K562 (cell line): ENCODE measurements around the gene RUNDC1. TPM values are rescaled to one million over a fixed set of nuclear protein-coding genes. Genes with fewer than 3 reads are reported as not detected.

Source experiments
- ATAC-seq: fragments of 200-7000 bp; cut with Tn5 transposase; 3 replicates; pipeline ENCODE4 v1.9.1; 2020; ENCODE audit warnings: moderate library complexity
- BruUV-seq: library from RNA; stranded (reverse); fragments of 400-500 nt; replicated peaks from 2 replicates; lab custom pipeline; 2021; lab: Mats Ljungman, UMichigan
- CTCF ChIA-PET: fragments of 300-600 bp; formaldehyde crosslinking; extraction: SDS; loops from one replicate; lab custom pipeline; 2021; ENCODE audit warnings: low intra/inter-chr PET ratio; lab: Yijun Ruan, JAX
- POLR2A ChIA-PET: fragments of 300-600, 350-650 bp; sonication (Branson Sonifier 250); formaldehyde crosslinking; extraction: SDS; loops from one replicate; lab custom pipeline; 2021; ENCODE audit warnings: antibody characterized with exemption, inconsistent platforms; lab: Yijun Ruan, JAX
- DNase-seq, 4 experiments: peaks; one replicate each; pipeline versions ENCODE4 v3.0.0 to v3.0.0-alpha.2; 2011 to 2018; ENCODE audit warnings: low spot score in 3 of 4, mixed read lengths in 3 of 4; ENCODE audit errors: extremely low read depth in 1 of 4
- FAIRE-seq: peaks from 2 replicates; lab custom pipeline; 2011; peaks lifted over from hg19 to GRCh38; lab: Jason Lieb, UNC
- H2AFZ ChIP-seq: 2 replicates; pipeline ENCODE4 v1.6.0; 2011; ENCODE audit warnings: low read depth, low read length, control low read depth, inconsistent platforms
- H3K27ac ChIP-seq: fragments of 200-600 bp; 3 replicates; pipeline ENCODE4 v1.8.0; 2011; ENCODE audit warnings: low read depth, mild to moderate bottlenecking, control low read depth, inconsistent platforms, low read length, moderate library complexity, mixed read lengths; ENCODE audit errors: extremely low read depth
- H3K27me3 ChIP-seq, 2 experiments: fragments of 300-600 bp in 1 of 2; 2 replicates in 1 of 2; 3 replicates in 1 of 2; pipeline versions ENCODE4 v1.6.0 to v1.8.0; 2011; ENCODE audit warnings: inconsistent platforms in 2 of 2, low read length in 2 of 2, mild to moderate bottlenecking in 1 of 2, mixed read lengths in 1 of 2, moderate library complexity in 1 of 2; ENCODE audit not compliant: control insufficient read depth in 2 of 2, insufficient read depth in 2 of 2
- H3K36me3 ChIP-seq: fragments of 300-600 bp; 3 replicates; pipeline ENCODE4 v1.8.0; 2011; ENCODE audit warnings: mild to moderate bottlenecking, low read length, inconsistent platforms; ENCODE audit not compliant: control insufficient read depth, insufficient read depth
- H3K4me1 ChIP-seq, 2 experiments: fragments of 200-600 bp in 1 of 2; replicated peaks in 1 of 2; 2 replicates in 1 of 2; 3 replicates in 1 of 2; pipeline versions ENCODE4 v1.5.1 to v1.8.0; 2011; ENCODE audit warnings: inconsistent platforms in 2 of 2, low read length in 2 of 2, mild to moderate bottlenecking in 1 of 2, mixed read lengths in 1 of 2, moderate library complexity in 1 of 2; ENCODE audit not compliant: control insufficient read depth in 2 of 2, insufficient read depth in 2 of 2
- H3K4me2 ChIP-seq: 2 replicates; pipeline ENCODE4 v1.6.1; 2011; ENCODE audit warnings: low read length, control low read depth, inconsistent platforms, mixed read lengths; ENCODE audit not compliant: insufficient read depth
- H3K4me3 ChIP-seq: fragments of 200-600 bp; sonication (generic), shearing (Covaris generic); 2 replicates; pipeline ENCODE4 v1.5.1; 2016; ENCODE audit warnings: control low read depth, inconsistent platforms
- H3K79me2 ChIP-seq: fragments of 200-600 bp; 3 replicates; pipeline ENCODE4 v1.8.0; 2011; ENCODE audit warnings: low read length, inconsistent platforms; ENCODE audit not compliant: control insufficient read depth, insufficient read depth
- H3K9ac ChIP-seq, 2 experiments: 2 replicates each; pipeline versions ENCODE4 v1.6.0 to v1.6.1; 2011; ENCODE audit warnings: low read depth in 2 of 2, low read length in 2 of 2, control low read depth in 1 of 2, inconsistent platforms in 1 of 2, mild to moderate bottlenecking in 1 of 2, mixed read lengths in 1 of 2; ENCODE audit not compliant: insufficient read depth in 1 of 2
- H3K9me1 ChIP-seq: one replicate; pipeline ENCODE4 v1.6.0; 2011; ENCODE audit warnings: inconsistent platforms, mild to moderate bottlenecking, low read length, moderate library complexity; ENCODE audit not compliant: control insufficient read depth, insufficient read depth
- H3K9me3 ChIP-seq: replicated peaks from 2 replicates; pipeline ENCODE4 v1.5.1; 2011; ENCODE audit warnings: low read depth, low read length, inconsistent platforms; ENCODE audit not compliant: control insufficient read depth, insufficient read depth
- H4K20me1 ChIP-seq: replicated peaks from 2 replicates; pipeline ENCODE4 v1.6.1; 2011; ENCODE audit warnings: low read length, inconsistent platforms, mixed read lengths; ENCODE audit not compliant: control insufficient read depth, insufficient read depth
- CGGBP1 ChIP-seq: fragments of 250-450 bp; sonication (Bioruptor Pico); IDR thresholded peaks from 2 replicates; pipeline ENCODE4 v1.9.0; 2021; ENCODE audit warnings: mild to moderate bottlenecking
- ELF1 ChIP-seq: fragments of 200-800 bp; sonication (Bioruptor generic); IDR thresholded peaks from 2 replicates; pipeline ENCODE4 v1.6.1; 2016; ENCODE audit warnings: missing genetic modification characterization, missing compliant biosample characterization
- ESRRB ChIP-seq: fragments of 250-450 bp; sonication (Bioruptor Pico); IDR thresholded peaks from 2 replicates; pipeline ENCODE4 v1.5.0; 2020; ENCODE audit warnings: mild to moderate bottlenecking, moderate library complexity, borderline replicate concordance
- FIP1L1 ChIP-seq: fragments of 200-400 bp; formaldehyde crosslinking; IDR thresholded peaks from 2 replicates; pipeline ENCODE4 v1.6.1; 2018; ENCODE audit warnings: mild to moderate bottlenecking, low read depth, low read length; ENCODE audit not compliant: poor library complexity, severe bottlenecking
- PRMT5 ChIP-seq: sonication (generic); formaldehyde crosslinking; IDR thresholded peaks from 2 replicates; pipeline ENCODE4 v1.5.0; 2020; ENCODE audit warnings: missing genetic modification reagents
- TAF7 ChIP-seq: fragments of 450-650 bp; IDR thresholded peaks from 2 replicates; pipeline ENCODE4 v1.6.1; 2016; ENCODE audit warnings: missing genetic modification characterization, missing compliant biosample characterization
- ZEB2 ChIP-seq: fragments of 450-650 bp; IDR thresholded peaks from 2 replicates; pipeline ENCODE4 v1.6.1; 2016
- ZNF384 ChIP-seq: IDR thresholded peaks from 2 replicates; pipeline ENCODE4 v1.6.1; 2012; ENCODE audit warnings: low read depth, low read length, improper control_type of control experiment
- ZNF780A ChIP-seq: fragments of 250-450 bp; sonication (Bioruptor Pico); IDR thresholded peaks from 2 replicates; pipeline ENCODE4 v1.5.0; 2021; ENCODE audit warnings: mild to moderate bottlenecking
- WGBS: fragments of 100-300 bp; shearing (Covaris generic); methylation state at CpG from one replicate; pipeline ENCODE4 v1.1.6; 2016; ENCODE audit warnings: low coverage, mixed read lengths; ENCODE audit not compliant: insufficient coverage; ENCODE audit errors: missing lambda C conversion rate; 5-methylcytosine and 5-hydroxymethylcytosine counted together
- in situ Hi-C: fragments of 300-500 bp; cut with MboI; formaldehyde crosslinking; loops from 4 replicates; pipeline ENCODE4 v1.15.0; 2018; ENCODE audit warnings: inconsistent platforms, mixed read lengths
- intact Hi-C: fragments of 100-400 bp; cut with micrococcal nuclease; formaldehyde crosslinking; loops from 2 replicates; pipeline ENCODE4 v1.14.2; 2022
- polyA plus RNA-seq, 8 experiments: library from polyadenylated mRNA; depleted of rRNA in 4 of 8; stranded (reverse) in 5 of 8; unstranded in 3 of 8; fragments of >200 nt; fragmentation: Nextera tagmentation in 2 of 8; fragmentation: Illumina TruSeq in 1 of 8; extraction: Ambion mirVana in 2 of 8; extraction: Trizol in 1 of 8; gene quantifications; 2 replicates each; pipeline versions ENCODE4 v1.2.1 to v1.2.3, GENCODE V29; 2011 to 2014; ENCODE audit warnings: inconsistent platforms in 1 of 8, missing spikeins in 1 of 8
- total RNA-seq, 7 experiments: library from RNA; depleted of rRNA in 6 of 7; stranded (reverse); fragments of >200 nt in 6 of 7; fragmentation: Illumina TruSeq in 2 of 7; extraction: Trizol in 2 of 7; gene quantifications; 2 replicates each; pipeline versions ENCODE4 v1.2.1 to v1.2.3, GENCODE V29; 2011 to 2021; ENCODE audit warnings: low replicate concordance in 1 of 7
- TF ChIP-seq, protein P1 (sequence below): fragments of 450-650 bp; IDR thresholded peaks from 2 replicates; pipeline ENCODE4 v1.6.1; 2016; ENCODE audit warnings: antibody characterized with exemption
- TF ChIP-seq, protein P2 (sequence below): sonication (generic); formaldehyde crosslinking; IDR thresholded peaks from 2 replicates; pipeline ENCODE4 v1.8.0; 2022; ENCODE audit warnings: mild to moderate bottlenecking, missing genetic modification reagents

Gene RUNDC1
- total and polyA plus RNA-seq, 9 of the 15 experiments (the other 6 are each of a cell fraction or from before 2014, with no cell fraction given) = 3.4 to 12.6 (median 9.4) TPM

DNA sequence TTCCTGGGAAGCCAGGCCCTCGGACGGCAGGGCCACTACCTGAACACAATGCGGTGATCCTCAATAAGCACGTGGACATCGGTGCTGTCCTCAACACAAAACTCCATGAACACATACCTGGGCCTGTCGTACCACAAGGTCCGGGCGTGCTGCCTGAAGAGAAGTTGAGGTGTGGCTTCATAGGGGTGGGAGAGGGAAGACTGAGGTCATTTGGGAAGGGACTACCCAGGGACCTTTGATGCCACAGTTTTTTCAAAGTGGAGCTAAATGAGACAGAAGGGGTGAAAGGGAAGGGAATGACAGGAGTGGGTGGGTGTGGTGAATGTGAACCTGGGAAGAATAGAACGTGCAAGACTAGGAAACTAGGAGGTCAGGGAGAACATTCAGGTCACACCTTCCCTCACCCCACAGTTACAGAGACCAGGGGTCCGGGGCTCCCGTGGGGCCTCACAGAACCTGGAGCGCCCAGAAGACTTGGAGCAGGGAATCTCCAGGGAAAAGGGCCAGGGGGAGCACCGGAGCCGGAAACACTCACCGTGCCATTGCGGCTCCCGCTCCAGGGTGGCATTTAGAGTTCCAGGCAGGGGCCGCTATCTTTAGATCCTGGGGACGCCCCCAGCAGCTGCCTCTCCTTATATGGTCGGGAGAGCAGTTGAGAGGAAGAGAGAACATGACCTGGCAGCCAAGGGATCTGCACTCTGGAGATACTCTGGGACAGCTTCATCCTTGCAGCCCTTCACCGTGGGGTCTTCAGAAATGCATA, 673 bp upstream of the RUNDC1 start, which contains the start of gene PTGES3L (continued):
- TF ChIP-seq, protein P1, sequence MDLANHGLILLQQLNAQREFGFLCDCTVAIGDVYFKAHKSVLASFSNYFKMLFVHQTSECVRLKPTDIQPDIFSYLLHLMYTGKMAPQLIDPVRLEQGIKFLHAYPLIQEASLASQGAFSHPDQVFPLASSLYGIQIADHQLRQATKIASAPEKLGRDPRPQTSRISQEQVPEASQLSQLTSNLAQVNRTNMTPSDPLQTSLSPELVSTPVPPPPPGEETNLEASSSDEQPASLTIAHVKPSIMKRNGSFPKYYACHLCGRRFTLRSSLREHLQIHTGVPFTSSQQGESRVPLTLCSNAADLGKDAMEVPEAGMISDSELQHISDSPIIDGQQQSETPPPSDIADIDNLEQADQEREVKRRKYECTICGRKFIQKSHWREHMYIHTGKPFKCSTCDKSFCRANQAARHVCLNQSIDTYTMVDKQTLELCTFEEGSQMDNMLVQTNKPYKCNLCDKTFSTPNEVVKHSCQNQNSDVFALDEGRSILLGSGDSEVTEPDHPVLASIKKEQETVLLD = 0 out of 2 replicates have a peak, but pooled peaks have one; percentile 45
- TF ChIP-seq CGGBP1 = no peak
- no peak for TF ChIP-seq ESRRB
- no peak for TF ChIP-seq TAF7 (tag)
- TF ChIP-seq, all 486 proteins: peak for 53

- in situ Hi-C loops = no loop called here
- TF ChIP-seq ELF1 (tag) (peak; percentile 62), FIP1L1 (peak; percentile 79), ZEB2 (0 out of 2 replicates have a peak, but pooled peaks have one; percentile 43), PRMT5 (no peak), ZNF780A (CRISPR knock-in tag) (no peak), ZNF384 (no peak)
- TF ChIP-seq, protein P2, sequence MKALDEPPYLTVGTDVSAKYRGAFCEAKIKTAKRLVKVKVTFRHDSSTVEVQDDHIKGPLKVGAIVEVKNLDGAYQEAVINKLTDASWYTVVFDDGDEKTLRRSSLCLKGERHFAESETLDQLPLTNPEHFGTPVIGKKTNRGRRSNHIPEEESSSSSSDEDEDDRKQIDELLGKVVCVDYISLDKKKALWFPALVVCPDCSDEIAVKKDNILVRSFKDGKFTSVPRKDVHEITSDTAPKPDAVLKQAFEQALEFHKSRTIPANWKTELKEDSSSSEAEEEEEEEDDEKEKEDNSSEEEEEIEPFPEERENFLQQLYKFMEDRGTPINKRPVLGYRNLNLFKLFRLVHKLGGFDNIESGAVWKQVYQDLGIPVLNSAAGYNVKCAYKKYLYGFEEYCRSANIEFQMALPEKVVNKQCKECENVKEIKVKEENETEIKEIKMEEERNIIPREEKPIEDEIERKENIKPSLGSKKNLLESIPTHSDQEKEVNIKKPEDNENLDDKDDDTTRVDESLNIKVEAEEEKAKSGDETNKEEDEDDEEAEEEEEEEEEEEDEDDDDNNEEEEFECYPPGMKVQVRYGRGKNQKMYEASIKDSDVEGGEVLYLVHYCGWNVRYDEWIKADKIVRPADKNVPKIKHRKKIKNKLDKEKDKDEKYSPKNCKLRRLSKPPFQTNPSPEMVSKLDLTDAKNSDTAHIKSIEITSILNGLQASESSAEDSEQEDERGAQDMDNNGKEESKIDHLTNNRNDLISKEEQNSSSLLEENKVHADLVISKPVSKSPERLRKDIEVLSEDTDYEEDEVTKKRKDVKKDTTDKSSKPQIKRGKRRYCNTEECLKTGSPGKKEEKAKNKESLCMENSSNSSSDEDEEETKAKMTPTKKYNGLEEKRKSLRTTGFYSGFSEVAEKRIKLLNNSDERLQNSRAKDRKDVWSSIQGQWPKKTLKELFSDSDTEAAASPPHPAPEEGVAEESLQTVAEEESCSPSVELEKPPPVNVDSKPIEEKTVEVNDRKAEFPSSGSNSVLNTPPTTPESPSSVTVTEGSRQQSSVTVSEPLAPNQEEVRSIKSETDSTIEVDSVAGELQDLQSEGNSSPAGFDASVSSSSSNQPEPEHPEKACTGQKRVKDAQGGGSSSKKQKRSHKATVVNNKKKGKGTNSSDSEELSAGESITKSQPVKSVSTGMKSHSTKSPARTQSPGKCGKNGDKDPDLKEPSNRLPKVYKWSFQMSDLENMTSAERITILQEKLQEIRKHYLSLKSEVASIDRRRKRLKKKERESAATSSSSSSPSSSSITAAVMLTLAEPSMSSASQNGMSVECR = peak; percentile 42; the same call in 1 of the 2 replicates
Observed at GRCh38 chr17:42980766-42981397, 517 bp downstream of the RUNDC1 start.

More at GRCh38 chr17:42980766-42981397, 517 bp downstream of the RUNDC1 start:
- peak; percentile 82 for ATAC-seq
- Histone ChIP-seq H3K9ac (peak overlapping the region; percentile 84 to 97), H3K9me1 (no peaks in the 10 kb centered on the region), H3K36me3 (peaks cover 32% of the 10 kb centered on the region), H3K4me2 (peak overlapping the region; percentile 99), H3K79me2 (peaks cover 52% of the 10 kb centered on the region), H4K20me1 (no peaks in the 10 kb centered on the region), H3K4me1 (peaks cover 20 to 26% of the 10 kb centered on the region in 2 experiments; a peak in 4 of 5 replicates), H2AFZ (peak overlapping the region; percentile 98), H3K4me3 (peak overlapping the region; percentile 92), H3K9me3 (no peaks in the 10 kb centered on the region), H3K27ac (peak overlapping the region; percentile 92), H3K27me3 (no peaks in the 10 kb centered on the region)
- ChIA-PET POLR2A (interaction anchor here (0.6 to 3.8 kb wide), 3 partner anchors 12 to 17 kb away, joined by 3 to 13 read pairs (median 4); partner anchors contain the start of genes AARSD1 and RPL27), CTCF (interaction anchor here (1.0 to 2.7 kb wide), 2 partner anchors 138 to 403 kb away, joined by 4 to 20 read pairs; partner anchors contain the start of gene PSMC3IP)
- TSS peak; percentile 68 for BruUV-seq
- intact Hi-C loops = no loop called here
- 1% methylated on average over 64 of the region's 67 CpGs for WGBS
- FAIRE-seq = peak; percentile 70
- DNase-seq = peak; percentile 61 to 81 (median 66)
